ENCODE data around the gene TMEM203.

DNA sequence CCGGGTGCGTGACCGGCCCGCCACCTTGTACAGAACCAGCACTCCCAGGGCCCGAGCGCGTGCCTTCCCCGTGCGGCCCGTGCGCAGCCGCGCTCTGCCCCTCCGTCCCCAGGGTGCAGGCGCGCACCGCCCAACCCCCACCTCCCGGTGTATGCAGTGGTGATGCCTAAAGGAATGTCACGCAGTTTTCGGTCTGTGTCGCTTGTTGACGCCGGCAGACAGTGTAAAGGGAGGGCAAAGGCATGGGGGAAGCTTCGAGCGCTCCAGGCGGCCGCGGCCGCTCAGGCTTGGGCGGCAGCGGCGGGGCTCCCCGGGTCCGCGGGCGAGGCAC, 36.9 kb downstream of the TMEM203 start:
- TF ChIP-seq, protein P1, sequence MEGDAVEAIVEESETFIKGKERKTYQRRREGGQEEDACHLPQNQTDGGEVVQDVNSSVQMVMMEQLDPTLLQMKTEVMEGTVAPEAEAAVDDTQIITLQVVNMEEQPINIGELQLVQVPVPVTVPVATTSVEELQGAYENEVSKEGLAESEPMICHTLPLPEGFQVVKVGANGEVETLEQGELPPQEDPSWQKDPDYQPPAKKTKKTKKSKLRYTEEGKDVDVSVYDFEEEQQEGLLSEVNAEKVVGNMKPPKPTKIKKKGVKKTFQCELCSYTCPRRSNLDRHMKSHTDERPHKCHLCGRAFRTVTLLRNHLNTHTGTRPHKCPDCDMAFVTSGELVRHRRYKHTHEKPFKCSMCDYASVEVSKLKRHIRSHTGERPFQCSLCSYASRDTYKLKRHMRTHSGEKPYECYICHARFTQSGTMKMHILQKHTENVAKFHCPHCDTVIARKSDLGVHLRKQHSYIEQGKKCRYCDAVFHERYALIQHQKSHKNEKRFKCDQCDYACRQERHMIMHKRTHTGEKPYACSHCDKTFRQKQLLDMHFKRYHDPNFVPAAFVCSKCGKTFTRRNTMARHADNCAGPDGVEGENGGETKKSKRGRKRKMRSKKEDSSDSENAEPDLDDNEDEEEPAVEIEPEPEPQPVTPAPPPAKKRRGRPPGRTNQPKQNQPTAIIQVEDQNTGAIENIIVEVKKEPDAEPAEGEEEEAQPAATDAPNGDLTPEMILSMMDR (conservative IDR thresholded peaks at IDR 0.05; ENCODE audit: low read length) = no peak
- TF ChIP-seq EZH2phosphoT487 (IDR thresholded peaks at IDR 0.05; ENCODE audit: borderline replicate concordance, low read depth, low read length) = peak; percentile 35; the same call in 1 of the 2 replicates
